GM12873 (cell line): ENCODE data around the gene C14orf180.

Experiments
- CTCF ChIP-seq: IDR thresholded peaks from 2 replicates; pipeline ENCODE4 v1.5.1; 2012; ENCODE audit warnings: low read depth, mild to moderate bottlenecking, moderate library complexity, low read length, control low read depth; ENCODE audit not compliant: insufficient read depth; ENCODE audit errors: missing control alignments

C14orf180 gene

GRCh38 chr14:104590240-104590965 is 10.8 kb downstream of the C14orf180 start:
- TF ChIP-seq CTCF: no peak

DNA sequence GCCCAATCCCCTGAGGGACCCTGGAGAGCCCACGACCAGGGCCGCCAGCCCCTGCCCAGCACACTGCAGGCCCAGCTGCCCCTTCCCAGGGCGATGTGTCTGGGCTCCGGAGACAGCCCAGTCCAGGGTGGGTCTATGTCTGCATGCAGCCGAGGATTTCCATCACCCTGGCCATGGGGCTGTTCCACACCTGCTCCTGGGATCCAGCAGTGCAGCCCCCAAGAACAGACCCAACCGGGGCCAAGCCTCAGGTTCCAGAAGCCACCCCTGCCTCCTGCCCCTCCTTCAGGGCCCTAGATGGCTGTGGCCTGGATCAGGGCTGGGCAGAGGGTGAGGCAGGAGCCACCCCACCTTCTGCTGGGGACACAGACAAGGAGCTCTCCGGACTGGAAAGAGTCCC is 11.5 kb downstream of the C14orf180 start:
- TF ChIP-seq CTCF: no peak

DNA sequence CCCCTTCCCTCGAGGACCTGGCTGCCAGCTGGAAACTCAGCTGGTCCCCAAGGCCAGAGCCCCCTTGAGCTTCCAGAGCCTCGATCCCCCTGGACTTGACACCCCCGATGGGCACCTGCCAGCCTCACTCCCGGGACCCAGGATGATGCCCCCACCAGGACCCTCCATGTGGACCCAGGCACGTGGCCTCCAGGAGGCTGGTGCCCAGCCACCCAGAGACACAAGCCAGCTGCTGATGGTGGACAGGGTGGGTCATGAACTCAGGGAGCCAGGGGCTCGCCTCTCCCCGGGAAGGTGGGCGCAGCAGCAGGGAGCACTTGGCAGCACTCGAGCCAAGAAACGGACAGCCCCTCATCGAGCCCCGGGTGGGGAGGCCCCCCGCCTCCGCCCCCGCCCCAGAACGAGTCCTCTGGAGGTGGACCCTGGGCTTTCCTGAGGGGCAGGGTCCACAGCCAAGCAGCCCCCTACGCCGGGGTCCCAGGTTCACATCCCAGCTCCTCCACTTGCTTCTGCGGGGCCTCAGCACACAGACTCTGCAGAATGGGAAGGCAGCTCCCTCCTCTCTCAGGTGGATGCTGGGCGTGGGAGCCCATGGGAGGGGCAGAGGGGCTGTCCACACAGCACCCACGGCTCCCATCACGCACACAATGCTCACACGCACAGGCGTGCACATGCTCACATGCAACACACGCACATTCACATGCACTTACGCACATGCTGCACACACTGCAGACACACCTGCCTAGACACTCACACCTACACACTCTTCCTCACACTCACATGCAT is 12.1 kb downstream of the C14orf180 start:
- no peak for TF ChIP-seq CTCF

- no peak for TF ChIP-seq CTCF
These were observed 12.7 kb downstream of the C14orf180 start for GRCh38 chr14:104592292-104592672.

DNA sequence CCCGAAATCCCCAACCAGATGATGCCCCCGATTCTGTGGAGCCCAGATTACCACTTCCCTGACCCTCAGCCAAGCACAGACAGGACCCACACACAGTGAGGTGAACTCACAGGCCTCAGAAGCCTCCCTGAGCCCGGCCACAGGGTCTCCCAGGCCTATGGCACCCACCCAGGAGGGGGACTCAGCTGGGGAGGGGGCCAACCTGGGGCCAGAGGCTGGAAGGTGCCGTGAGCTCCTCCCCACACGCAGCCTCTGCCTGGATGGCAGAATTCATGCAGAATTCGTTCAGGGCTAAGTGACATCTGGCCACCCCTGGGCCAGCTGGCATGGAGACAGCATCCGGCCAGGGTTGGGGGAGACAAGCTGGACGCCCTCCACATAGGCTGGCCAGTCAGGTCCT is 13.2 kb downstream of the C14orf180 start:
- TF ChIP-seq CTCF: no peak

- no peak for TF ChIP-seq CTCF
These were observed 13.7 kb downstream of the C14orf180 start for GRCh38 chr14:104593241-104593701.

DNA sequence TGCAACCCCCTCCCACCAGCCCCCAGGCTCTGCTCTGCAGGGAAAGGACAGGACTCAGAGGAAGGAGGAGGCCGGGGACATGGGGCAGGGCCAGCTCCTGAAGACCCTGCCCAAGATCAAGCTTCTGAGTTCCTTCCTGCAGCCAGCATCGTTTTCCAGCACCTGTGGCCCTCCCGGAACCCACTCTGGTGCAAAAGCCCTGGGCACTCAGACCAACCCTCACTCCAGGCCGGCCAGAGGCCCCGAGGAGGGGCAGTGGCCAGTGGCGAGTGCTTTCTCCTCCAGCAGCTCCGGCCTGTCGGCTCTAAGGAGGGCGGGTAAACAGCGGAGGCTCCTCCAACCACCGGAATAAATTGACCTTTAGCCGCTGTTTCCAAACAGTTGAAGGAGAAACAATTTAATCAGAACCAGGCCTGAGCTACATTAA is 14.2 kb downstream of the C14orf180 start:
- no peak for TF ChIP-seq CTCF
